NCI-H2227 treated with DMSO at 0.1 percent for 48 hours (cell line): ENCODE measurements around the gene TCEA2.

Experiments used
- DNase-seq: peaks from one replicate; lab custom pipeline; 2025; lab: John Stamatoyannopoulos, UW

The TCEA2 gene

DNA sequence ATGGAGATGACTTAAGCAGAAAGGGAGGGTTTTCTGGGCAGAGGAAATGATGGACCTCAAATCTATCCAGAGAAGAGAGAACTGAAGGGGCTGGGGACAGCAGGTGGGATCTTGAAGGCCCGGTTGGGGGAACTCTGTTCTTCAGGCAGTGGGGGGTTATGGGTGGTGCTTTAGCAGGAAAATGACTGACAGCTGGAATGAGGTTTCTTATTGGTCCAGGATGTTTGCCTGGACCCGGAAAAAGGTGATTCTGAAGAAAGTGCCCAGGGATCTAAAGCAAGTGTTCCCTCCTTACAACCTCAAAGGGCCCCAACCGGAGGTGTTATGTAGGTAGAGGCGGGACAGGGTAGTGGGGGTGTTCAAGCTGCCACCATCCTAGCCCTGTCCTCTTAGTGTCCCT is 32.5 kb downstream of the TCEA2 start:
- no peak for DNase-seq

DNA sequence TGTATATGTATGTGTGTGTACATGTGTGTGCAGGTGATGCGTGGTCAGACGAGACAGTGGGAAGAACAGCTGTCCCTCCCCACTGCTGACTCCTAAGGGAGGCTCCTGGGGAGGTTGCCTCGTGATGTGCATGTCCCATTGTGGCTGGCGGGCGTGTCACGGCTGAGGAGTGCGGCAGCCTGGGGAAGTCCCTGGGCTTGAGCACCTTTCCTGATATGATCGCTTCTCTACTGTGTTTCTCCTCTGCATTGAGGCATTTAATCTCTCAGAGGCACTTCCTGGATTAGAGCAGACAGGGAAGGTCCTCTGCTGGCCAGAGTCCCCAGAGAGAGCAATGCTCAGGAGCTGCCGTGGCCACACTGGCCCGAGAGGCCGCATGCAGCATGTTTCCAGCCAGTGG is 32.9 kb downstream of the TCEA2 start:
- no peak for DNase-seq

DNA sequence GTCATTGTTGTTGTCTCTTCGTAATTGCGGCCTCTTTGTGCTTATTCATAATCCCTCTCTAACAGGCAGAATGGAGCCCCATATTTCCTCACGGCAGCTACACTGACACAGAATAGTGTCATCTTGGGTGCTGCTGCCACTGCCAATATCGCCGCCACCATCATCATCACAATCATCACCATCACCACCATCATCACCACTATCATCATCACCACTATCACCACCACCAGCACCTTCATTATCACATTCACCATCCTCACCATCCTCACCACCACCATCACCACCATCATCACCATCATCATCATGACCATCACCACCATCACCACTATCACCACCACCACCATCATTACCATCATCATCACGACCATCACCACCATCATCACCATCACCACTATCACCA is 33.5 kb downstream of the TCEA2 start:
- DNase-seq = no peak

DNA sequence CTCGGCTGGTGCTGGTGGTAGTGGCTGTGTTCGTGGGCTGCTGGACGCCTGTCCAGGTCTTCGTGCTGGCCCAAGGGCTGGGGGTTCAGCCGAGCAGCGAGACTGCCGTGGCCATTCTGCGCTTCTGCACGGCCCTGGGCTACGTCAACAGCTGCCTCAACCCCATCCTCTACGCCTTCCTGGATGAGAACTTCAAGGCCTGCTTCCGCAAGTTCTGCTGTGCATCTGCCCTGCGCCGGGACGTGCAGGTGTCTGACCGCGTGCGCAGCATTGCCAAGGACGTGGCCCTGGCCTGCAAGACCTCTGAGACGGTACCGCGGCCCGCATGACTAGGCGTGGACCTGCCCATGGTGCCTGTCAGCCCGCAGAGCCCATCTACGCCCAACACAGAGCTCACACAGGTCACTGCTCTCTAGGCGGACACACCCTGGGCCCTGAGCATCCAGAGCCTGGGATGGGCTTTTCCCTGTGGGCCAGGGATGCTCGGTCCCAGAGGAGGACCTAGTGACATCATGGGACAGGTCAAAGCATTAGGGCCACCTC is 35.5 kb downstream of the TCEA2 start:
- DNase-seq = no peak

DNA sequence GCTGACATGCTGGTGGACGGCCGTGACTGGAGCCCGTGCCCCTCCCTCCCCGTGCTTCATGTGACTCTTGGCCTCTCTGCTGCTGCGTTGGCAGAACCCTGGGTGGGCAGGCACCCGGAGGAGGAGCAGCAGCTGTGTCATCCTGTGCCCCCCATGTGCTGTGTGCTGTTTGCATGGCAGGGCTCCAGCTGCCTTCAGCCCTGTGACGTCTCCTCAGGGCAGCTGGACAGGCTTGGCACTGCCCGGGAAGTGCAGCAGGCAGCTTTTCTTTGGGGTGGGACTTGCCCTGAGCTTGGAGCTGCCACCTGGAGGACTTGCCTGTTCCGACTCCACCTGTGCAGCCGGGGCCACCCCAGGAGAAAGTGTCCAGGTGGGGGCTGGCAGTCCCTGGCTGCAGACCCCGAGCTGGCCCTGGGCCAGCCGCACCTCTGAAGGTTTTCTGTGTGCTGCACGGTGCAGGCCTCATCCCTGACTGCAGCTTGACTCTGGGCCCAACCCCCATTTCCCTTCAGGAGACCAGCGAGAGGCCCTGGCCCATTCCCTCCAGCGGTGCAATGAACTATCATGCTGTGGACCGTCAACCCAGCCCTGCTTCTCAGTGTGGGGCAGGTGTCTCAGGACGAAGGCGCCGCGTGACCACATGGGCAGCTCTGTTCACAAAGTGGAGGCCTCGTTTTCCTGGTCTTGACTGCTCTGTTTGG is 36.2 kb downstream of the TCEA2 start:
- DNase-seq = no peak

DNA sequence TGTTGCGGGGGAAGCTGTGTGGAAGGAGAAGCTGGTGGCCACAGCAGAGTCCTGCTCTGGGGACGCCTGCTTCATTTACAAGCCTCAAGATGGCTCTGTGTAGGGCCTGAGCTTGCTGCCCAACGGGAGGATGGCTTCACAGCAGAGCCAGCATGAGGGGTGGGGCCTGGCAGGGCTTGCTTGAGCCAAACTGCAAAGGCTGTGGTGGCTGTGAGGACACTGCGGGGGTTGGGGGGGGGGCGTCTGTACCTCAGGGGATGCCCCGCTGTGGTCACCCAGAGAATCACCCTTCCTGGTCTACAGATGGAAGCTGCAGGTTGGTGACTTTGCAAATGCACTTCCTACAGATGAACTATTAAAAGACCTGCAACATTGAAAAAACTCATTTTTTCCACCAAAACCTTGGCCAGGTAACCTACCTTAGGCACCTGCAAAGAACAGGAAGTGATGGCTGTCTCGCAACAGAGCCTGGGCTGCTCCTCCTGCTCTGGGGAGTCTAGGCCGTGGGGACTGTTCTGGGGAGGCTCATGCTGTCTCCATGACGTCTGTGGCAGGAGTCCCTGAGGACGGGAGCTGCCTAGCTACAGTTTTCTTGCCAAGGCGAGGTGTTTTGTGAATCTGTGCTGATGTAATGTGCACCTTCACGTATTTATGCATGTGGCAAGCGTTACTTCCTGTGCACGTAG is 37.0 kb downstream of the TCEA2 start:
- no peak for DNase-seq

DNA sequence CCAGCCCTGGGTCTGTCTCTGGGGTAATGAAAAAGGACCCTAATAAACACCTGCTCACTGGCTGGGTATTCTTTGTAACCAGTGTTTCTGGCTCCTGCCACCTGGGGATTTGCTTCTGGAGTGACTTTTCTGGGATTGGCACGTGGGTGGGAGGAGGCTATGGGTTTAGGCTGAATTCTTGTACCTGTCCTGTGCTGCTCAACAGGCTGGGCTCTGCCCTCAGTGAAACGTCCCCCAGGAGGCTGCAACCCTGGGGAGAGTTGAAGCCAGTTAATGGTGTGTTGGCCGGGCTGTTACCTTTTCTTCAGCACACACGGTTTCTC is 37.5 kb downstream of the TCEA2 start:
- DNase-seq = no peak

DNA sequence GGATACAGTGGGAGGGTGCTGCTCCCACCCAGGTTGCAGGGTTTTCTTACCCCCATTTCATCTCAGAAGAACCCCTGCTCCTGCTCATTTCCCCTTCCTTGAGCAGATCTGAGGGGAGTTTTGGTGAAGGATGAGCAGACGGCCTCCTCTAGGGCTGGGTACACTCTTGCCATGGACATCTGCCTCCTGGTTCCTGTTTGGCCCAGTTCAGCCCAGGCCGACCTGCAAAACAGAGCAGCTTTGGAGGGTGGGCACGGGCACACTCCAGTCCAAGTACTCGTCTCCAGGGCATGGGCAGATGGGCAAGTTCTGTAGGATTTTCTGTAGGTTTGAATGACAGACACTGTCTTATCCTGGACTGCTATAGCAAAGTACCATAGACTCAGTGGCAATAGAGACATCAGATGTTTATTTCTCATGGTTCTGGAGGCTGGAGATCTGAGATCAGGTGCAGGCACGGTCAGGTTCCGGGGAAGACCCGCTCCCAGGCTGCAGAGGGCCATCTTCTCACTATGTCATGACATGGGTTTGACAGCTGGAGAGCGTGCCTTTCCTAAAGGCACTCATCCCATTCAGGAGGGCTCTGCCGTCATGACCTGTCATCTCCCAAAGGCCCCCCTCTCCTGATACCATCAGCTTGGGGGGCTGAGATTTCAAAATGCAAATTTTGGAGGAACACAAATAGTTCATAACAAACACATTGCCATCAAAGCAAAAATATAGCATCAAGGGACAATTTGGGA is 38.1 kb downstream of the TCEA2 start:
- no peak for DNase-seq

DNA sequence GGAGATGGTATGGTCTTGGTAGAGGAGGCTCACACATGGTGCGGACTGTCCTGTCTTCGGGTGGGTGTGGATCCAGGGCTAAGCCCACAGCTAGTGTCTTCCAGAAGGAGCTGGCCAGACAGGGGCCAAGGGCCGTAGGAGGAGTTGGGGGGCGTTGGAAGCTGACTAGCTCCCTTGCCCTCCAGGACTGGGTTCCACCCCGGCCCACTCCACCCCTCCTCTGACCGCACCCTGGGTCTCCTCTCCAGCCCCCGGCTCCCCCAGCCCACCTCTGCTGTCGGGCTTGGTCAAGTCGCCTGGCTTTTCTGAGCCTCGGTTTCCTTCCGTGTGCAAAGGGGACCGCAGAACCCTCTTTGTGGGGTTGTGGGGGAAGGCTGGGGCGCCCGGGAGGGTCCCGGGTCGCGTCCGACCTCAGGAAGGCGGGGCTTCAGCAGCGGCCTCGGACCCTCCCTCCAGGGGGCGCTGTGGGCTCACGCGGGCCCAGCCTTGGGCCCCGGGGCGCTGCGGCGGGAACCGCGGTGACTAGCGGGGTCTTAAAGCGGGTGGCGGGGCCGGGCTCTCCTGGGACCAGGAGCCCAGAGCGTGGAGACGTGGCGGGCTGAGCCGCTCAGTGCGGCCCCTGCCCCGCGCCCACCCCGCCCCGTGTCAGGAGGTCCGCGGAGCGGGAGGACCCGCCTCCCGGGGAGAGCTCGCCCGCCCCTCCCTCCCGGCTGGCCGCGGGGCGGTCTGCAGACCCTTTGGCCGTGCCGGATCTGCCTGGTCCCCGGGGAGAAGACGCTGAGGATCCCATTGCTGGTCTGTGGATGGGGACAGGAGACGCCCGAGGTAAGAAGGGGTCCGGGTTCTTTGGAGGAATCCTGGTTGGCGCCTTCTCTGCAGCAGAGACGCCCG is 39.0 kb downstream of the TCEA2 start:
- DNase-seq = peak; percentile 34

DNA sequence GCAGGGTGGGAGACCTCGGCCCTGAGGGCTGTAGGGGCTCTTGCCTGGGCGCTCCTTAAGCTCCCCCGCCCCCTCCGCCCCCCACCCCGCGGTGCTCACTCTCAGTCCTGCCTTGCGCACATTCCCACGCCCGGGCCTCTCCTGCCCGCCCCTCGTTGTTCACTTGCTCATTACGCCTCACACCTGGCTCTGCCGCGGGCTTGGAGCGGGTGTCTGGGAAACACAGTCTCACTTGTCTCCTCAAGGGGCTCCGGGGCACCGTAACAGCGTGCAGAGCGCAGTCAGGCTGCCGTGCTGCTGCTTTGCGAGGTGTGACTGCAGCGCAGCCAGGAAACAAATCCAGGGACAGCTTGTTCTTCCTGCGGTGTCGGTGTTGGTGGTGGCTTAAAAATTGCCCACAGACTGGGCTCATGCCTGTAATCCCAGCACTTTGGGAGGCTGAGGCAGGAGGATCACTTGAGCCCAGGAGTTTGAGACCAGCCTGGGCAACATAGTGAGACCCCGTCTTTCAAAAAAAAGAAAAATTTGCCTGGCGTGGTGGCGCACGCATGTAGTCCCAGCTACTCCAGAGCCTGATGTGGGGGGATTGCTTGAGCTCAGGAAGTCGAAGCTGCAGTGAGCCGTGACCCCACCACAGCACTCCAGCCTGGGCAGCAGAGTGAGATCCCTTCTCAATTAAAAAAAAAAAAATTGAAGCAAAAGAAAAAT is 39.8 kb downstream of the TCEA2 start:
- peak; percentile 55 for DNase-seq

DNA sequence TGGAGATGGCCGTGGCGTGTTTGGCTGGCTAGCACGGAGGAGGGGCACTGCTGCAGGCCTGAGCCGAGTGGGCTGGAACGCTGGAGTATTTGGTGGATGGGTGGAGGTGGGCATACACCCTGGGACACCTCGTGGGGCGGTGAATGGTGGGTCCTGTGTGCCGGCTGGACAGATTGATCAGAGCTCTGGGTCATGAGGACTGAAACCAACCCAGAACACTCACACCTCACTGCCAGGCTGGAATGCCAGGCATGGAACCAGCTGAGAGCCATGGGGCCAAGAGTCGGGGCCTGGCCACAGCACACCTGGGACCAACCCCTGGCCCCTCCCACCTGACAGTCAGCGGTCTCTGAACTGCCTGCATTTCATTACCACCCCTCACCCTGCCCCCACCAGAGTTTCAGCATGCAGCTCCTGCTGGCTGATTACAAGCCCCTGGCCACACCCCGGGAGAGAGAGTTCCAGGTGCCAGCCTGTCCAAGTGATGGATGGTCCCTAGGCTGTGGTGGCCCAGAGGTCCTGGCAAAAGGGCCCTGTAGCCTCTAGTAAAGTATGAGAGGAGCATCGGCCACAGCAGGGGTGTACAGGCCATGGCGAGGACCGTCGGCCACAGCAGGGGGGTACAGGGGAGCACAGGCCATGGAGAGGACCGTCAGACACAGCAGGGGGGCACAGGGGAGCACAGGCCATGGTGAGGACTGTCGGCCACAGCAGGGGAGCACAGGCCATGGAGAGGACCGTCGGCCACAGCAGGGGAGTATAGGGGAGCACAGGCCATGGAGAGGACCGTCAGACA is 41.1 kb downstream of the TCEA2 start:
- no peak for DNase-seq

DNA sequence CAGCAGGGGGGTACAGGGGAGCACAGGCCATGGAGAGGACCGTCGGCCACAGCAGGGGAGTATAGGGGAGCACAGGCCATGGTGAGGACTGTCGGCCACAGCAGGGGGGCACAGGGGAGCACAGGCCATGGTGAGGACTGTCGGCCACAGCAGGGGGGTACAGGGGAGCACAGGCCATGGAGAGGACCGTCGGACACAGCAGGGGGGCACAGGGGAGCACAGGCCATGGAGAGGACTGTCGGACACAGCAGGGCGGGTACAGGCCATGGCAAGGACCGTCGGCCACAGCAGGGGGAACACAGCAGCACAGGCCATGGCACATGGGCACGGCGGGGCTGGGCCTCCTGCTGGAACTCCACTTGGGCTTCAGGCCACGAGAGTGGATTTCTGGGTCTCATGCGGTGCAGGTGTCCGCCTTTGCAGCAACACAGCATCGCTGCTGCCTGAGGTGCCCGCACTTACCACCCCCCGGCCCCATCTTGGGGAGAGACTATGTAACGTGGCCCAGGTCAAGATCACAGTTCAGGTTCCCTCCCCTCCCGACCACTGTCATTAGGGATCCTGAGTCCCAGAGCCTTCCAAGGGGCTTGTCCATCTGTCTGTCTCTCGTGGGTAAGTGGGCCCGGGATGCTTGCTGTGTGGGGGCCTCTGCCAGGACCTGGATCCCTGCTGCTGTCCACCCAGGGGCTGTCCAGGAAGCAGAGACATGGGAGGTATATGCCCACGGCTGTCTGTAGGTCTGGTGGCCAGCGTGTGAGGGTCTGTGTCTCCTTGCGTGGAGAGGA is 41.9 kb downstream of the TCEA2 start:
- DNase-seq = no peak

DNA sequence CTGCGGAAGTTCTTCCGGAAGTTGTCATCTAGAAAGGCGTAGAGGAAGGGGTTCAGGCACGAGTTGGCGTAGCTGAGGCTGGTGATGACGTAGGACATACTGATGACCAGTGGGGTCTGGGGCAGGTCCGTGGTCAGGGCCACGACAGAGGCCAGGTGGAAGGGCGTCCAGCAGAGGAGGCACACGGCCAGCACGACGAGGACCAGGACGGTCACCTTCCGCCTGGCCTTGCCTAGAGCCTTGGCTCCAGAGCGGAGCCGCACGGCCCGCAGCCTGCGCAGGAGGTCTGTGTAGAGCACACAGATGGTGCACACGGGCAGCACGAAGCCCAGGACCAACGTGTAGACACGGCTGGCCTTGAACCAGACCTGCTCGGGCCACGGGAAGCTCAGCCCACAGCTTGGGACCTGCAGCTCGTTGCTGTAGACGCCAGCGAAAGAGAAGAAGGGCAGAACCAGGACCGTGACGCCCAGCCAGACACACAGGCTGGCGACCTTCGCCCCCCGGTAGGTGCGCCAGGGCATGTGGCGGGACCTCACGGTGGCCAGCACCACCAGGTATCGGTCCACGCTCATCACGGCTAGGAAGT is 42.9 kb downstream of the TCEA2 start:
- DNase-seq = no peak

DNA sequence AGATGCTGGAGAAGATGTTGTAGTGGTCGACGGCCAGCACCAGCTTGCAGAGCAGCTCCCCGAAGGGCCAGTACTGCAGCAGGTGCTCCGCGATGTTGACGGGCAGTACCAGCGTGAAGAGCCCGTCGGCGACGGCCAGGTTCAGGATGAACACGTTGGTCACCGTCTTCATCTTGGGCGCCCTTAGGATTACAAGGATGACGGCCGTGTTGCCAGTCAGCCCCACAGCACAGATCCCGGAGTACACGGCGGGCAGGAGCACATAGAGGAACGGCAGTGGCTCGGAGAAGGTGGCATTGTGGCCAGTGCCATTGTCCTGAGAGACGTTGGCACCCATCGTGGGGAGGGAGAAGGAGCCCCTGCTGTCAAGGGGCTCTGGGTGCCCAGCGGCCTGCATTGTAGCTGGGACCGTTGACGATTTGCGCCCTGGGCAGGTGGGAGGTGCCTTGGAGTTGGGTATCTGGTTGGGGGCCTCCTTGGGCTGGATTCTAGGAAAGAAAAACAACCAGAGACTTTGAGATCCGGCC is 43.5 kb downstream of the TCEA2 start:
- DNase-seq = no peak

DNA sequence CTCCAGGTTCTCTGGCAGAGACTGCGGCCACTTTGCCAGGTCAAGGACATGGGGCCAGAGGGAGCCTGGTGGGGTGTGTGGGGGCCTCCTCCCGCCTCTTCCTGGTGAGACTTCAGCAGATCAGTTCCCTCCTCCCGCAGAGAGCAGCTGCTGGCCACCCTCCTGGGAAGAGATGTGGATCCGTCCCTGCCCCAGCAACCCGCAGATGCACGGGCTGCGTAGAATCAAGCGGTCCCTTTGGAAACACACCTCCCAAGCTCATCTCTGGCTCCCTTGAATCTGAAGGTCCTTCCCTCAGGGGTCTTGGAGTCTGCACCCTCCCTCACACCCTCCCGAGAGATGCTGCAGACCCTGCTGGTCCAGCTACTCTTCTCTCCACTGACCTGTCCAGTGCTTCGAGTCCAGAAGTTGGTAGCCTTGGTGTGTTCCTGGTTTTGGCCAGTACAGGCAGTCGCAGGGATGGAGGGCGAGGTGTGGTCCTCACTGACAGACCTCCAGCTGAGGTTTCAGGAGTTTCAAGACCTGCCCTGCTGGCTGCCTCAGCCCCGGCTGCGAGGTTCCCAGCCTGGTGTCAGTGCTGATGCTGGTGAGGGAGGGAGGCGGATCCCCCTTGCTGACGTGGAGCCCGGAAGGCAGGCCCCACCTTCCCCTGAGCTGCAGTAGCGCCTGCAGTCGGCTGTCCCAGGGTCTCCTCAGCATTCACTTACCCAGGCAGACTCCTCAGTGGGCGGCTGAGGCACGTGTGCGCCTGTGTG is 44.2 kb downstream of the TCEA2 start, which contains the start of gene NPBWR2:
Gene NPBWR2, minus strand, starts transcription at position 585 of the 755 bp plus-strand sequence. CDS start 734 bp downstream, outside the sequence.
- no peak for DNase-seq

DNA sequence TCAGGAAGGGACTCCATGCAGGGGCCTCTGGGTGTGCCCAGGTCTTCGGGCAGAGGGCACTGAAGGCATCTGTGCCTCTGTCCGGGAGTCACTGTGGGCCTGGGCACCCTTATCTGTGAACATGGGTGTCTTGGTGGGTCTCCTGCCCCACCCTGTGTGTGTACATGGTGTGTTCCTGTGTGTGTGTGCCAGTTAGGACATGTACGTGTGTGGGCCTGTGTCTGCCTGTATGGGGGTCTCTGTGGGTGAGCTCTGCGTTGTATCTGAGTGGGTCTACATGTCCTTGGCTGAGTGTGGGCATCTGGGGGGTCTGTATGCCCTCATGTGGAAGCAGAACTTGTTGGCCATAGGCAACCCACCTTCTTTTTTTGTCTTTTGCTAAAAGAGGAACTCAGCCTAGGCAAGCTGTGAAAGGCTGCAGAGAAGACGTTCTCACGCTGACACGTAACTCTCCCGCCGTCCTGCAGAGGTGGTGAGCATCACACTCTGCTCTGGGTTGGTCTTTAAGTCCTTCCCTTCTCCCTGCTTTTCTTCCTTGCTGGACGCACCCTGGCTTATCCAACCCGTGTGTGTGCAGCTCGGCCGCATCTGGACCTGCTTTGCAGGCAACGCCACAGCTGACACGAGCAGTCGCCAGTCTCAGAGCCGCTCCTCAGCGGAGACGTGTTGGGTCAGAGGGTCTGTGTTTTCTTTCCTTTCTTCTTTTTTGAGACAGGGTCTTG is 44.9 kb downstream of the TCEA2 start:
- DNase-seq = no peak
